Gastroesophageal sphincter (tissue), 4 donors: Measurements from ENCODE around the gene COG1. TPM values are rescaled to one million over a fixed set of nuclear protein-coding genes. Genes with fewer than 3 reads are reported as not detected.

Source experiments
- ATAC-seq: fragments of 150-250 bp; one replicate; pipeline ENCODE4 v1.9.1; 2016; ENCODE audit warnings: mild to moderate bottlenecking, moderate library complexity
- H3K27ac ChIP-seq, 4 donors: fragments of 200-600 bp; sonication (generic) in 3 of 4; 1 replicate in 3 of 4; 2 replicates in 1 of 4; pipeline ENCODE4 v1.5.1; 2016 to 2019
- H3K27me3 ChIP-seq: fragments of 200-600 bp; sonication (generic); one replicate; pipeline ENCODE4 v1.5.1; 2019
- H3K36me3 ChIP-seq, 2 donors: fragments of 200-600 bp; sonication (generic); one replicate each; pipeline ENCODE4 v1.5.1; 2019; ENCODE audit warnings: control low read depth in 1 of 2
- H3K4me1 ChIP-seq, 3 donors: fragments of 200-600 bp; sonication (generic); 1 replicate in 2 of 3; 2 replicates in 1 of 3; pipeline ENCODE4 v1.5.1; 2016 to 2019; ENCODE audit warnings: control low read depth in 2 of 3
- H3K4me3 ChIP-seq, 2 donors: fragments of 200-600 bp; sonication (generic); one replicate each; pipeline ENCODE4 v1.5.1; 2019; ENCODE audit warnings: mild to moderate bottlenecking in 1 of 2, moderate library complexity in 1 of 2
- H3K9me3 ChIP-seq, 3 donors: fragments of 200-600 bp; sonication (generic); one replicate each; pipeline ENCODE4 v1.5.1; 2017 to 2019; ENCODE audit warnings: control low read depth in 2 of 3
- EP300 ChIP-seq: sonication (generic); formaldehyde crosslinking; IDR thresholded peaks from one replicate; pipeline ENCODE4 v1.6.1; 2017; ENCODE audit warnings: antibody characterized with exemption, mild to moderate bottlenecking
- POLR2A ChIP-seq, 2 donors: fragments of 450-650 bp; IDR thresholded peaks; one replicate each; pipeline ENCODE4 v1.6.1; 2017; ENCODE audit warnings: antibody characterized with exemption in 2 of 2, mild to moderate bottlenecking in 2 of 2, moderate library complexity in 1 of 2
- POLR2AphosphoS5 ChIP-seq: sonication (generic); formaldehyde crosslinking; IDR thresholded peaks from one replicate; pipeline ENCODE4 v1.6.1; 2017; ENCODE audit warnings: antibody characterized with exemption
- WGBS, 2 donors: methylation state at CpG; one replicate each; pipeline ENCODE4 v1.1.5; 2018; ENCODE audit warnings: low coverage in 1 of 2; 5-methylcytosine and 5-hydroxymethylcytosine counted together
- total RNA-seq, 4 donors: library from RNA; depleted of rRNA; stranded (reverse); fragments of >200 nt; gene quantifications; one replicate each; pipeline ENCODE4 v1.1.0, GENCODE V29; 2016
- TF ChIP-seq, protein P1 (sequence below), 4 experiments: fragments of 200-600 bp in 2 of 4; fragments of 450-650 bp in 2 of 4; sonication (generic) in 1 of 4; IDR thresholded peaks; one replicate each; pipeline ENCODE4 v1.5.1; 2017 to 2019; ENCODE audit warnings: antibody characterized with exemption in 4 of 4, mild to moderate bottlenecking in 2 of 4, moderate library complexity in 2 of 4

COG1 gene
- total RNA-seq, 4 donors from 2014 or later = 16.2 to 33.0 (median 27.3) TPM

DNA sequence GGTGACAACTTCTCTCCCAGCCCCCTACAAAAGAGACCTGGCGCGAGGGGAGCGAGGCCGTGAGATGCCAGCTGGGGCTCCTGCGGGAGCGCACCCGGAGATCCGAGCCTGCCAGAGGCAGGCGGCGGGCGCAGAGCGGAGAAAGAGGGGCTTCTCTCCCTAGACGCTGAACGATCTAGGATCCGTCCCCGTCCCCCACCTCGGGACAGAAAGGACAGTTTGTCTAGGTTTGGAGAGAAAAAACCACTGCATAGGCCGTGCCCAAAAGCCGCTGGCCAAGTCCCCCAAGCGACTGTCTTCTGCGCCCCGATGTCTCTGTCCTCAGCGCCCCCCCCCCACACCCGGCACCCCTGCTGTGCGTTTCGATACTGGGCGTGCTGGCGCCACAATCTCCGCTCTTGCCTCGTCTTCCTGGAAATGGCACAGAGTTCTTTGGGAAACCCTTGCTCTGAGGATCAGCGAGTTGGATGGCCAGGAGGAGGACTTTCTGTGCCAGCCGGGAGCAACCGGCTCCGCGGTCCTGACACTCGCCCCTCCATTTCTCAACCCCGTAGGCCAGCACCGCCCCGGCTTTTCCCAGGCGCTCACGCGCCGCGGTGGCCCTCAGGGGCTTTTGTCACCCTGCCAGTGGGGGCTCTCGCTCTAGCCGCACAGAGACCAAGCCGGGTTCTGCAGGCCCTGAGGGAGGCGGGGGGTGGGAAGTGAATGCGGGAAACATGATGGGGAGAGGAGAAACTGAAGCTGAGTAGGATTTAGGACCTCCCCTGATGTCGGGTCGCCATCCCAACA is 27.0 kb upstream of the COG1 start:
- H3K4me1 ChIP-seq = peaks cover 0 to 29% (median 10%) of the 10 kb centered on the region in 3 donors
- WGBS, 2 donors = 0 to 8% methylated on average over 4 to 16 of the region's 51 CpGs
- peak overlapping the region in 1 of 4 donors; percentile 47 for H3K27ac ChIP-seq
- no peaks in the 10 kb centered on the region for H3K9me3 ChIP-seq
- no peaks in the 10 kb centered on the region for H3K36me3 ChIP-seq
- H3K27me3 ChIP-seq = peaks cover 89% of the 10 kb centered on the region
- H3K4me3 ChIP-seq = peak overlapping the region; percentile 12 to 48
- TF ChIP-seq EP300 (no peak), POLR2A (IDR thresholded peaks at IDR 0.05) (no peak), POLR2AphosphoS5 (no peak)
- TF ChIP-seq, protein P1, sequence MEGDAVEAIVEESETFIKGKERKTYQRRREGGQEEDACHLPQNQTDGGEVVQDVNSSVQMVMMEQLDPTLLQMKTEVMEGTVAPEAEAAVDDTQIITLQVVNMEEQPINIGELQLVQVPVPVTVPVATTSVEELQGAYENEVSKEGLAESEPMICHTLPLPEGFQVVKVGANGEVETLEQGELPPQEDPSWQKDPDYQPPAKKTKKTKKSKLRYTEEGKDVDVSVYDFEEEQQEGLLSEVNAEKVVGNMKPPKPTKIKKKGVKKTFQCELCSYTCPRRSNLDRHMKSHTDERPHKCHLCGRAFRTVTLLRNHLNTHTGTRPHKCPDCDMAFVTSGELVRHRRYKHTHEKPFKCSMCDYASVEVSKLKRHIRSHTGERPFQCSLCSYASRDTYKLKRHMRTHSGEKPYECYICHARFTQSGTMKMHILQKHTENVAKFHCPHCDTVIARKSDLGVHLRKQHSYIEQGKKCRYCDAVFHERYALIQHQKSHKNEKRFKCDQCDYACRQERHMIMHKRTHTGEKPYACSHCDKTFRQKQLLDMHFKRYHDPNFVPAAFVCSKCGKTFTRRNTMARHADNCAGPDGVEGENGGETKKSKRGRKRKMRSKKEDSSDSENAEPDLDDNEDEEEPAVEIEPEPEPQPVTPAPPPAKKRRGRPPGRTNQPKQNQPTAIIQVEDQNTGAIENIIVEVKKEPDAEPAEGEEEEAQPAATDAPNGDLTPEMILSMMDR (IDR thresholded peaks at IDR 0.05) = no peak
- no peak for ATAC-seq

DNA sequence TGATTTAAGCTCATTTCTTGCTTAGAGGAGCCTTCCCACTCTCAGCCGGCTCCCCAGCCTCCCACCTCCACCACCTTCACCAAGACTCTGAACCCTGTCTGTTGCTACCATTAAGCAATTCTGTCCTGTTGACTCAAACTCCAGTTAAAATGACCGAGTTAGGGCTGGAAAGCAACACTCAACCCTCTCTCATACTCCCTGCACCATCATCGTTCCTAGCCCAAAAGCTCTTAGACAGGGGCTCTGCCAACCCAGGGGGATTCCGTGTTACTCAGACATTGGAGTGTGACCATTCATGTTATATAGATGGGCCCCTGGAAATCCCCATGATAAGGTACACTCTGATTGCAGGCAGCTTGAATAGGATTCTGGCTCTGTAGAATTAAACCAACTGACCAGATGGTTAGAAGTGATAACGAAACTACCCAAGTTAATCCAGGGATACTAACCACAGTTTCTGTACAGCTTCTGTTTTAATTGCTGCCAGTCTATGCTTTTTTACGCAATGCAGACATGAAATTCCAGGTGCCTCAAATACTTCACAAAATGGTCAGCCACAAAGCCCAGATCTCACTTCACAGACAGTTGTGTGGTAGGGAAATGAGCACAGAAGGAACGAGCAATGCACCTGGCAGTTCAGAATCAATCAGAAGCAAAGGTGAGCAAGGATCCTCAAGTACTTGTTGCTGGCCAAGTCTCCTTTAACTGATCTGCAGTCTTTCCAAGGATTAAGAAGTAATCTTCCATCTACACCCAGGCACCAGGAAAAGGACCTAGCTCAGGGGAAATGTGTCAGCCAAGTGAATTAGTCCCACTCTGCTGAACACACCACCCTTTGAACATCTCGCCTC is 25.9 kb upstream of the COG1 start:
- H3K36me3 ChIP-seq = no peaks in the 10 kb centered on the region
- H3K4me3 ChIP-seq = peak overlapping the region in 1 of 2 donors; percentile 48
- no peaks in the 10 kb centered on the region for H3K9me3 ChIP-seq
- WGBS, 2 donors = 53 to 79% methylated on average over 5 to 8 of the region's 8 CpGs
- ATAC-seq = no peak
- H3K4me1 ChIP-seq = peaks cover 0 to 29% (median 10%) of the 10 kb centered on the region in 3 donors
- H3K27ac ChIP-seq = no peak overlapping the region
- TF ChIP-seq, protein P1 (IDR thresholded peaks at IDR 0.05) = no peak
- TF ChIP-seq POLR2A (IDR thresholded peaks at IDR 0.05) (no peak), EP300 (no peak), POLR2AphosphoS5 (no peak)
- peaks cover 78% of the 10 kb centered on the region for H3K27me3 ChIP-seq

DNA sequence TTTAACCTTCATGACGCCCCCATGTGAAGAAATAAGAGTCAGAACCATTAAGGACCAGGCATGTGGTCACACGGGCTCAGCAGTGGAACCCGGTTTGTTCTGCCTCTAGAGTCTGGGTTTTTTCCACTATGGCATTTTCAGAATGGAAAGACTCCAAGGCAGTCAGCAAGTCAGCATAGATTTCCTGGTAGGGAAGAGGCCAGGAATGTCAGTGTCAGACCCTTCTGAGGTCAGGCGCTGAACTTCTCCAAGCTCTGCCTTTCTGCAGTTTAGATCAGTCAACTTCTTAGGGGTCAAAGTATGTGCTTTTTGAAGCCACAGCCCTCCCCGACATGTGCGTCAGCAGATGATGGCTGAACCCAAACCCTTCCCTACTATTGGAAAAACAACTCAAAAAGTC is 24.2 kb upstream of the COG1 start:
- WGBS, 2 donors = 86 to 89% methylated on average over 4 to 5 of the region's 6 CpGs
- Histone ChIP-seq H3K4me1 (peaks cover 0 to 29% (median 10%) of the 10 kb centered on the region in 3 donors), H3K27me3 (peaks cover 62% of the 10 kb centered on the region), H3K9me3 (no peaks in the 10 kb centered on the region), H3K27ac (peak overlapping the region in 1 of 4 donors; percentile 12), H3K36me3 (no peaks in the 10 kb centered on the region), H3K4me3 (no peak overlapping the region)
- ATAC-seq = no peak
- no peak for TF ChIP-seq EP300
- no peak for TF ChIP-seq POLR2AphosphoS5
- TF ChIP-seq, protein P1 (IDR thresholded peaks at IDR 0.05) = no peak
- no peak for TF ChIP-seq POLR2A (IDR thresholded peaks at IDR 0.05)

DNA sequence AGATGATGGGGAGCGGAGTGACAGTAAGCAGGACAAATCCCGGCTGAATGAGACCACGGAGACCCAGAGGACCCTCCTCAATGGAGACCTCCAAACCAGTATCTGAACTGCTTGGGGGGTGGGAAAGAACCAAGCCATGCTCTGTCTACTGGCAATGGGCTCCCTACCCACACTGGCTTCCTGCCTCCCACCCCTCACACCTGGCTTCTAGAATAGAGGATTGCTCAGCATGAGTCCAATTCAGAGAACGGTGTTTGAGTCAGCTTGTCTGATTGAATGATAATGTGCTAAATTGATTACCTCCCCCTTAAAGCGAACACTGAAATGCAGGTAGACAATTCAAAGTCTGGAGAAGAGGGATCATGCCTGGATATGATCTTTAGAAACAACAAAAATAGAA is 22.5 kb upstream of the COG1 start:
- H3K27me3 ChIP-seq = peaks cover 45% of the 10 kb centered on the region
- no peak for TF ChIP-seq POLR2AphosphoS5
- TF ChIP-seq POLR2A (IDR thresholded peaks at IDR 0.05) = no peak
- TF ChIP-seq, protein P1 (IDR thresholded peaks at IDR 0.05) = no peak
- TF ChIP-seq EP300 = no peak
- no peak overlapping the region for H3K4me3 ChIP-seq
- no peak for ATAC-seq
- peaks cover 0 to 16% (median 3%) of the 10 kb centered on the region in 3 donors for H3K4me1 ChIP-seq
- H3K9me3 ChIP-seq = no peaks in the 10 kb centered on the region
- WGBS, 2 donors = 89 to 90% methylated on average over 2 to 4 of the region's 5 CpGs
- no peaks in the 10 kb centered on the region for H3K36me3 ChIP-seq
- H3K27ac ChIP-seq = no peak overlapping the region
